ENCODE results near the gene TRIAP1.
"Not testable (repeated sequence)": the region's sequence is repeated elsewhere in the genome, so short reads cannot be mapped to it uniquely, and the experiment has no call there.

Gene TRIAP1

GRCh38 chr12:120468821-120469449, 22.8 kb upstream of the TRIAP1 start:
- peak in 1 of 2 donors; percentile 25 for DNase-seq (ENCODE audit: low read depth in 2 of 2)

GRCh38 chr12:120468325-120468820, 22.2 kb upstream of the TRIAP1 start:
- no peak for DNase-seq (ENCODE audit: low read depth in 2 of 2)

- no peak for DNase-seq (ENCODE audit: low read depth in 2 of 2)
Observed at GRCh38 chr12:120467439-120467838, 21.3 kb upstream of the TRIAP1 start.

- no peak for DNase-seq (ENCODE audit: low read depth in 2 of 2)
Observed at GRCh38 chr12:120466560-120467315, 20.6 kb upstream of the TRIAP1 start.

- DNase-seq (ENCODE audit: low read depth in 2 of 2), result no peak
Observed at GRCh38 chr12:120465756-120466155, 19.6 kb upstream of the TRIAP1 start.

GRCh38 chr12:120463712-120464111, 17.5 kb upstream of the TRIAP1 start:
- DNase-seq (ENCODE audit: low read depth in 2 of 2), result no peak

GRCh38 chr12:120462099-120462640, 16.0 kb upstream of the TRIAP1 start:
- no peak for DNase-seq (ENCODE audit: low read depth in 2 of 2)

GRCh38 chr12:120460157-120460556, 14.0 kb upstream of the TRIAP1 start:
- no peak for DNase-seq (ENCODE audit: low read depth in 2 of 2)

- no peak for DNase-seq (ENCODE audit: low read depth in 2 of 2)
Observed at GRCh38 chr12:120457133-120457532, 10.9 kb upstream of the TRIAP1 start.

- DNase-seq (ENCODE audit: low read depth in 2 of 2), result no peak
Observed at GRCh38 chr12:120455302-120455701, 9.1 kb upstream of the TRIAP1 start.

- no peak for DNase-seq (ENCODE audit: low read depth in 2 of 2)
Observed at GRCh38 chr12:120453977-120454376, 7.8 kb upstream of the TRIAP1 start.

- no peak for DNase-seq (ENCODE audit: low read depth in 2 of 2)
Observed at GRCh38 chr12:120453060-120453750, 7.0 kb upstream of the TRIAP1 start.

GRCh38 chr12:120452524-120452923, 6.3 kb upstream of the TRIAP1 start:
- DNase-seq (ENCODE audit: low read depth in 2 of 2), result not testable (repeated sequence)

- DNase-seq (ENCODE audit: low read depth in 2 of 2), result no peak
Observed at GRCh38 chr12:120447992-120448391, 1.8 kb upstream of the TRIAP1 start.

GRCh38 chr12:120446844-120447178, 627 bp upstream of the TRIAP1 start:
- DNase-seq (ENCODE audit: low read depth in 2 of 2), result not testable (repeated sequence)

GRCh38 chr12:120444676-120445075, 1.5 kb downstream of the TRIAP1 start:
- no peak for DNase-seq (ENCODE audit: low read depth in 2 of 2)

GRCh38 chr12:120439646-120440247, 6.4 kb downstream of the TRIAP1 start:
- DNase-seq (ENCODE audit: low read depth in 2 of 2), result peak; percentile 54 to 56

- DNase-seq (ENCODE audit: low read depth in 2 of 2), result no peak
Observed at GRCh38 chr12:120438495-120439198, 7.5 kb downstream of the TRIAP1 start.

- DNase-seq (ENCODE audit: low read depth in 2 of 2), result peak; percentile 97
Observed at GRCh38 chr12:120437735-120438494, 8.3 kb downstream of the TRIAP1 start, which contains the start of gene COX6A1. Gene COX6A1, plus strand, starts transcription at chr12:120438113. Its CDS starts 14 bp downstream, at chr12:120438127.

- DNase-seq (ENCODE audit: low read depth in 2 of 2), result no peak
Observed at GRCh38 chr12:120432772-120433525, 13.2 kb downstream of the TRIAP1 start.
